GM12891 (cell line): ENCODE data around the gene VAV2.
A peak's percentile ranks its signal among the peaks of the same experiment; 100 is the strongest.

Experiments
- DNase-seq: peaks from one replicate; pipeline ENCODE4 v3.0.0; 2011; ENCODE audit warnings: low spot score; ENCODE audit not compliant: insufficient read length
- FAIRE-seq: peaks from 2 replicates; lab custom pipeline; 2011; peaks lifted over from hg19 to GRCh38; lab: Jason Lieb, UNC
- PAX5 ChIP-seq: IDR thresholded peaks from 2 replicates; pipeline ENCODE4 v1.6.1; 2011; ENCODE audit warnings: low read length, moderate library complexity, mild to moderate bottlenecking; ENCODE audit not compliant: insufficient read depth, severe bottlenecking
- POLR2A ChIP-seq: IDR thresholded peaks from 2 replicates; pipeline ENCODE4 v1.6.1; 2011; ENCODE audit warnings: low read depth, low read length, control low read depth
- POLR2AphosphoS5 ChIP-seq: IDR thresholded peaks from 2 replicates; pipeline ENCODE4 v1.6.1; 2011; ENCODE audit warnings: low read depth, low read length, control low read depth
- POU2F2 ChIP-seq: IDR thresholded peaks from 2 replicates; pipeline ENCODE4 v1.6.1; 2011; ENCODE audit warnings: low read depth, mild to moderate bottlenecking, control low read depth, low read length, moderate library complexity
- SPI1 ChIP-seq: IDR thresholded peaks from 2 replicates; pipeline ENCODE4 v1.6.1; 2011; ENCODE audit warnings: low read depth, low read length, control low read depth
- TAF1 ChIP-seq: IDR thresholded peaks from 2 replicates; pipeline ENCODE4 v1.6.1; 2011; ENCODE audit warnings: low read depth, low read length, control low read depth

Gene VAV2

DNA sequence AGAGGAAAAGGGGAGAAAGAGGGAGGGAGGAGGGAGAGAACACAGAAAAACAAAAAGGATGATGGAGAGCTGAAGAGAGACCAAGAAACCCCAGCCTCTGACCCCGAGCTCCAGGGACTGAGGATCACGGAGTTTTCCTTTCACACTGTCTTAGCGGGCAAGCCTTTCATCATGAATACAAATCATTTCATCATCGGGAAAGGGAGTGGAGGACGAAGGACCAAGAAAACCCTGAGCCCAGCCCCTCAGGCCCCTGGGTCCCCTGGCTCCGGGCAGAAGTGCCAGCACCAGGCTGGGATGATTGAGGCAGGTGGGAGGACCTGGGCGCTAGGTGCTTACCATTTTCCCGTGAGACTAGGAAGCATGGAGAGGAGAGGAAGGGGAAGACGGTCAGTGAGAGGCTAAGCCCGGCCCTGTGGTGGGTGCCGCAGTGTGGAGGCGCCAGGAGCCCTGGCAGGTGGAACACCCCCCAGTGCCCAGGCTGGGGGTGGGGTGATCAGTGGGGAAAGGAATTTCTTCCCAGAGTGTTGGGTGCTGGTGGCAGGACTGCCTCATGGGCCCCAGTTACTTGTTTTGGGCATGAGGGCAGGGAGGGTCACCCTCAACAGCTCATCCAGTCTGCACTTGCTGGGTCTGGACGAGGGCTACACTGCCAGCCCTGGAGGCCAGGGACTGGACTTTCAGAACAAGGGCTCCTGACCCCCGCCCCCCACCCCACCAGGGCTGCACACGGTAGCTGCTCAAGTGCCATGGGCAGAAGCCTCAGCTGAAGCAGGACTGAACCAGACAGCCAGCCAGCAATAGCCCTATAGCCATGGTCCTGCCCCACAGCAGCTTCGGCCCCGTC, 205.0 kb downstream of the VAV2 start:
- DNase-seq: no peak
- TF ChIP-seq SPI1 (no peak), POLR2AphosphoS5 (peak; percentile 32; the same call in 1 of the 2 replicates), POU2F2 (no peak)
- FAIRE-seq: no peak

DNA sequence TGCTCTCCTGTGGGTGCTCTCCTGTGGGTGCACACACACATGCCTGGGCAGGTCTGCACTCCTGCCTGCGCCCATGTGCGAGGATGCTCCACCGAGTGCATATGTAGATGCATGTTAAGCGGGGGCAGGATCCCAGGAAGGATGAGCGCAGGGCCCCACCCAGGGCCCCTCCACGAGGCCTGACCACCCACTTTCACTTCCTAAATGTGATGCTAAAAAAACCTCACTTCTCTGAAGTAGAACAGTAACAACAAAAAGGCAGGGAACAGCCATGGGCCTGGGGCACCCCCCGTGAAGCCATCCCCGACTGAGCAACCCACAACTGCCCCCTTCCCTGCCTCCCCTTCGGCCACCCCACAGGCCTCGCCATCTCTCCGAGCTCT, 205.8 kb downstream of the VAV2 start:
- DNase-seq: peak; percentile 71
- peak; percentile 94 for TF ChIP-seq SPI1
- TF ChIP-seq POU2F2: peak; percentile 85; the same call in 1 of the 2 replicates
- no peak for TF ChIP-seq PAX5
- FAIRE-seq: peak; percentile 92

DNA sequence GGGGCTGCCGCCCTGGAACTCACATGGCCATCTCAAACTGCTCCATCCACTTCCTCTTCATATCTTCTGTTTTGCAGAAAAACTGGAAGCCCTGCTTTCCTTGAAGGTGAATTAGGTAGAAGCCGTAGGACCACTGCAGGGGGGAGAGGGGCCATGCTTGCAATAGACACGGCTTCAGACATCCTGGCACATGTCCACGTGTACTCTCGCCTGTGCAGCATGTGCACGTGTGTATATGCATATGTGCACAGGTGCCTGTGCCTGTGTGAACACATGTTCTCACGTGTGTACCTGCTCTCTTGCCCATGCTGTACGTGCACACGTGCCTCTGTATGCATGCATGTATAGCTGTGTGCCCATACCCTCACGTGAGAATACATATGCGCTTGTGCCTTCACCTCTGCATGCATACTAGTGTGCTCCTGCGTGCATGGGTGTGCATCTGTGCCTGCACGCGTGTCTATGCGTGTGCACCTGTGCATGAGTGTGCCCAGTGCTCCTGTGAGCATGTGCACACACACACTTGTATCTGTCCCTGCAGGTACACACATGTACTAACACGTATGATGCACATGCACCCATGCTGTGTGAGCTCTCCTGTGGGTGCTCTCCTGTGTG, 206.3 kb downstream of the VAV2 start:
- TF ChIP-seq TAF1 (no peak), POLR2A (no peak), SPI1 (peak; percentile 30; the same call in 1 of the 2 replicates)
- DNase-seq (no peak), FAIRE-seq (no peak)

DNA sequence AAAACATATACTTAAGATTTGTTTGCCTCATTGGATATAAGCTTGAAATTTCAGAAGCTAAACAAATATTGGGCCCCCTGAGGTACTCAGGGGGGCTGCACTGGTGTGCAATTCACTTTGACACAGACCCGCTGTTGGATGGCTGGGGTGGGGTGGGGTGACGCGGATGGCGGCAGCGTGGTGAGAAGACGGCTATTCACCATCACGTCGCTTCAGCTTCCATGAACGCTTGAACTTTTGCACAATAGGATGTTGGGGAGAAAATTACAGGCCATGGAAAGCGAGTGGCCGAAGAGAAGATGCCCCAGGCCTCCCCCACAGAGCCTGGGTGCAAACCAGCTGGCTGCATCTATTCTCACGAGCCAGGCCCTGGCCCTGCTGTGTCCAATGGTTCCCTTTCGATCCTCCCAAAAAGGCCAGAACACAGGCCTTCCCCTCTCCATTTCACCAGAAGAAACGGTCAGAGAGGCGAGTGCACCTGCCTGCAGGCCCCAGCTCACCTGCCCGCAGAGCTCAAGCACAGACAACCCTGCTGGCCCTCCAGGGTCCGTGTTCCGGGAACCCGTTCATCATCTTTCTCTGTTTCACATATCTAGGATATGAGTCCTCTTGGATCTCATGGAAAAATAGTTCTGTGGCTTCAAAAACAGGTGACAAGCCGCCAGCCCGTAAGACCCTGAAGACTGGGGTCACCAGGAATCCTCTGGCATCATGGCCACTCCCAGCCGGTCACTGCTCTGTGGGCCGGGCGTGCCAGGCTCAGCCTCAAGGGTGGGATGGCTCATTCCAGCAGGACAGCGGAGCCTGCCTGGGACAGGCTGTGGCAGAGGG, 207.2 kb downstream of the VAV2 start:
- no peak for DNase-seq
- no peak for FAIRE-seq
- TF ChIP-seq SPI1 (no peak), POLR2A (no peak), POLR2AphosphoS5 (no peak), PAX5 (no peak), POU2F2 (no peak), TAF1 (no peak)

DNA sequence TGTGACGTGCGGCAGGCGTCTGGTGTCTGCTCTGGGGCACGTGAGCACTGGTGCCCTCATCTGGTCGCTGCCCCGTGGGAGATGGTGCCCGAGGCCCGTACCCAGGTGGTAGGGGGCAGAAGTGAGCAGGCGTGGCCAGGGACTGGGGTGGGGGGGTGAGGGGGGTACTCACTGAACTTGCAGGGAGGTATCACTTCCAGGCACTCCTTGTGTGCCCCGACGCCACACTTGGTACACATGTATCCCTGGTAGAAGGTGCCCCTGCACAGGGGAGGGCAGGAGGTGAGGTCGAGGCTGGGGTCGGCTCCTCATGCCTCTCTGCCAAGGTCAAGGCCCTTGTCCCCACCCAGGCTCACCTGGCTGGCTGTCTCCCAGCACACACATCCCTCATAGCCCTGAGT, 208.8 kb downstream of the VAV2 start:
- TF ChIP-seq TAF1: no peak
- TF ChIP-seq POLR2AphosphoS5: no peak
- TF ChIP-seq PAX5: no peak
- no peak for TF ChIP-seq POLR2A
- no peak for FAIRE-seq

DNA sequence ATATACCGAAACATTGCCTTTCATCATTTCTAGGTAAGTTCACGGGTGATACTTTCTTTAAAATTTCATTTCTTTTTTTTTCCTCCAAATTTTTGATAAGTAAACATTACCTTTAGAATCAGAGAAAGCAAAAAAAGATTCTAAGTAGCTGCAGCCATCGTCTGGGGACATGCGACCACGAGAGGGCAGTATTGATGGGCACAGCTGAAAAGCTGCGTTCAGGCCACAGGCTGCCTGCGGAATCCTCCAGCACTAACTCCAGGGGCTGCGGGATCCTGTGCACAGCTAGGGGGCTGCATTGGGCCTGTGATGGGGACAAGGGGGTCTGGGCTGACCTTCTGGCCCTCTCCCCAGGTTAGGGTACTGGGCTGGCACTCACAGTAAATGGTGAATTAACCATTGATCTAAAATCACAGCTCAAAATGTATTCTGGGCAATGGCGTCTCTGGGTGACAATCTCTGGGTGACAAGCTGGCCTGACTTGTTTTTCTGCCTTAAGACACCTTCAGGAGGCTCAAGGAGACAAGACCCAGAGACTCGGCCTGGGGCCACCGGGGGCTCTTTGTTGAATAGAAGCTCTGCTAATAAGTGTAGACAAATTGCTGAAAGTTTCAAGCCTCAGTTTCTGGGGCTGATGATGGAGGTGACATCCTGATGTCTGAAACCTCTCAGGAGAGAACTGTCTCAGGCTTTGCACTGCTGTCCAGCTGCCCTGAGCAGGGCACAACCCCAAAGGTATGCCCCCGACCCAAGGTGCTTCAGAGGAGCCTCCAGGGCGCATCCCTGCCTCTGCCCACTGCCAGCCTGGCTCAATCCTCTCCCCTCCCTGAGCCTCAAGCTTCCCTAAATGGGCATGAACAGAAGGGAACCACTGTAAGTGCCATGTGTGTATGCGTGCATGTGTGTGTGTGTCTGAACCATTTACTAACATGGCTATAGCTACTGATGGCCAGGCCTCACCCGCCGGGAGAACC, 209.7 kb downstream of the VAV2 start:
- DNase-seq (peak; percentile 73), FAIRE-seq (peak; percentile 90)
- TF ChIP-seq POLR2AphosphoS5: no peak
- TF ChIP-seq PAX5: no peak
- no peak for TF ChIP-seq POLR2A
- TF ChIP-seq SPI1: no peak
- TF ChIP-seq POU2F2: no peak
- TF ChIP-seq TAF1: no peak

More for the DNA sequence above, 208.8 kb downstream of the VAV2 start:
- no peak for DNase-seq

DNA sequence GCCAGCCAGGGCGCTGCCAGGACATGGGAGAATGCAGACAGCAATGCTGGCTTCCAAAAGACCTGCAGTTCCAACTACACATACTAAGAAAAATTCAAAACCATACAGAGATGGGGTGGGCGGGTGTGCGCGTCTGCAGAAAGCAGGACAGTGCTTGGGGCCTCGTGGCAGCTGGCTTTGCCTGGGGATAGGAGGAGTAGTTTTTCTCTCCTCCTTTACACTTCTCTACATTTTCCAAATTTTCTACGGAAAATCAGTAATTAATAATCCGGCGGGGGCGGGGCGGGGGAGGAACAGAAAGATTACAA, 210.3 kb downstream of the VAV2 start:
- FAIRE-seq (no peak), DNase-seq (no peak)
- TF ChIP-seq POLR2A (no peak), TAF1 (no peak), POU2F2 (no peak), SPI1 (no peak), POLR2AphosphoS5 (no peak), PAX5 (no peak)

DNA sequence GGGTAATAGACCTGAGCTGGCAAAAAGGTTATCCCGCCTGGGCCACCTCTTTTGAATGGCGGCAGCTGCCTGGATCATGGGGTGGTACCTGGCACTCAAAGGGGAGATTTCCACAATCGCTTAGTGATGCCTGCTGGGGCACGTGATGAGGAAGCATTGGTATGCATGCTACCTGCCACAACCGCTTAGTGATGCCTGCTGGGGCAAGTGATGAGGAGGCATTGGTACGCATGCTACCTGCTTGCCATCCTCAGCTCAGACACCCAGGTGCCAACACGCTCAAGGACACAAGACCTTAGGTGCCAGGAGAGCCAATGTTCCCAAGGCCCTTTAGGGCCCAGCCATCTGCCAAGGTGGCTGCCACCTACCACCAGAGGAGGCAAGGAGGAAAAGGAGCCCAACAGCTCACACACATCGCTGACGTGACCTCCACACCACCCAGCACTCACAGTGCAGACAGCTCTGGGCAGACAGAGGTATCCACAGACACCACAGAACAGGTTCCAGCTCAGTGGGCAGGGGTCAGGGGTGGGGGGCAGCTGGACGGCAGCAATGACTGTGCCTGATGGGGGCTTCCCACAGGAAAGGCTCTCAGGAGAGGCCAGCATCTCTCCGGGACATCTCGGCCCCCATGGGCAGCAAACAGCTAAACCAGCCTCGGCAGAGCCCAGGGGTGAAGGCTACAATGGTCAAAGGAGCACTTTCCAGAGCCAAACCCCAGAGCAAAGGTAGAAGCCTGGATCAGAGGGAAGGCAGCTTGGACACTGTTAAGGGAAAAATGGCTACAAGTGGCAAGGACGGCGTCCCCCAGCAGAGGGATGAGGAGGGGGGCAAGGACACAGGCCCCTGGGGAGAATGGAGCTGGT, 210.9 kb downstream of the VAV2 start:
- DNase-seq (no peak), FAIRE-seq (peak; percentile 66)
- no peak for TF ChIP-seq TAF1
- no peak for TF ChIP-seq POLR2AphosphoS5
- peak; percentile 44; the same call in 1 of the 2 replicates for TF ChIP-seq POU2F2
